Measurements from ENCODE around the gene CACNA2D1. TPM values are rescaled to one million over a fixed set of nuclear protein-coding genes. Genes with fewer than 3 reads are reported as not detected.
"Not testable (repeated sequence)": the region's sequence is repeated elsewhere in the genome, so short reads cannot be mapped to it uniquely, and the experiment has no call there.

CACNA2D1 gene
- total RNA-seq, 1 experiment from 2014 or later: not detected

GRCh38 chr7:82443036-82443546 is 486 bp downstream of the CACNA2D1 start:
- H3K4me1 ChIP-seq (ENCODE audit: low read length): no peaks in the 10 kb centered on the region
- no peaks in the 10 kb centered on the region for H3K9me2 ChIP-seq (replicated peaks; ENCODE audit: insufficient read depth, low read length)
- H4K20me1 ChIP-seq (ENCODE audit: insufficient read depth, low read depth, low read length): no peaks in the 10 kb centered on the region
- no peak overlapping the region for H3K9ac ChIP-seq (ENCODE audit: low read length)
- H3K79me2 ChIP-seq (ENCODE audit: low read length): no peaks in the 10 kb centered on the region
- H3K4me3 ChIP-seq (ENCODE audit: low read length): no peak overlapping the region
- H2AFZ ChIP-seq (ENCODE audit: low read length): no peak overlapping the region
- no peak for DNase-seq
- H3K27me3 ChIP-seq (ENCODE audit: low read length): no peaks in the 10 kb centered on the region
- no peak overlapping the region for H3K4me2 ChIP-seq (ENCODE audit: low read depth, low read length, poor library complexity, severe bottlenecking)
- no peak overlapping the region for H3K27ac ChIP-seq (ENCODE audit: low read length)
- H3K36me3 ChIP-seq (ENCODE audit: insufficient read depth, low read length): no peaks in the 10 kb centered on the region
- H3K9me3 ChIP-seq (ENCODE audit: low read length): peaks cover 6% of the 10 kb centered on the region

GRCh38 chr7:82442492-82443035 is 1.0 kb downstream of the CACNA2D1 start:
- no peaks in the 10 kb centered on the region for H3K4me1 ChIP-seq (ENCODE audit: low read length)
- H3K9ac ChIP-seq (ENCODE audit: low read length): no peak overlapping the region
- no peak overlapping the region for H3K4me2 ChIP-seq (ENCODE audit: low read depth, low read length, poor library complexity, severe bottlenecking)

GRCh38 chr7:82441669-82442478 is 1.7 kb downstream of the CACNA2D1 start:
- Histone ChIP-seq H3K9ac (ENCODE audit: low read length) (no peak overlapping the region), H3K4me2 (ENCODE audit: low read depth, low read length, poor library complexity, severe bottlenecking) (no peak overlapping the region)

More at GRCh38 chr7:82442492-82443035, 1.0 kb downstream of the CACNA2D1 start:
- no peaks in the 10 kb centered on the region for H4K20me1 ChIP-seq (ENCODE audit: insufficient read depth, low read depth, low read length)
- peaks cover 6% of the 10 kb centered on the region for H3K9me3 ChIP-seq (ENCODE audit: low read length)
- H3K4me3 ChIP-seq (ENCODE audit: low read length): no peak overlapping the region
- H3K79me2 ChIP-seq (ENCODE audit: low read length): no peaks in the 10 kb centered on the region
- no peaks in the 10 kb centered on the region for H3K9me2 ChIP-seq (replicated peaks; ENCODE audit: insufficient read depth, low read length)
- DNase-seq: no peak
- H3K27me3 ChIP-seq (ENCODE audit: low read length): no peaks in the 10 kb centered on the region
- H3K27ac ChIP-seq (ENCODE audit: low read length): no peak overlapping the region
- no peak overlapping the region for H2AFZ ChIP-seq (ENCODE audit: low read length)
- no peaks in the 10 kb centered on the region for H3K36me3 ChIP-seq (ENCODE audit: insufficient read depth, low read length)

GRCh38 chr7:82438521-82438920 is 5.1 kb downstream of the CACNA2D1 start:
- Histone ChIP-seq H4K20me1 (ENCODE audit: insufficient read depth, low read depth, low read length) (no peaks in the 10 kb centered on the region), H3K9me3 (ENCODE audit: low read length) (peaks cover 3% of the 10 kb centered on the region), H3K9ac (ENCODE audit: low read length) (no peak overlapping the region), H3K36me3 (ENCODE audit: insufficient read depth, low read length) (no peaks in the 10 kb centered on the region), H3K27ac (ENCODE audit: low read length) (no peak overlapping the region), H3K79me2 (ENCODE audit: low read length) (no peaks in the 10 kb centered on the region), H3K4me1 (ENCODE audit: low read length) (no peaks in the 10 kb centered on the region), H3K27me3 (ENCODE audit: low read length) (no peaks in the 10 kb centered on the region), H3K4me3 (ENCODE audit: low read length) (no peak overlapping the region), H3K9me2 (replicated peaks; ENCODE audit: insufficient read depth, low read length) (no peaks in the 10 kb centered on the region), H3K4me2 (ENCODE audit: low read depth, low read length, poor library complexity, severe bottlenecking) (no peak overlapping the region), H2AFZ (ENCODE audit: low read length) (no peak overlapping the region)
- no peak for DNase-seq

More at GRCh38 chr7:82441669-82442478, 1.7 kb downstream of the CACNA2D1 start:
- no peak for DNase-seq
- Histone ChIP-seq H3K9me3 (ENCODE audit: low read length) (peaks cover 3% of the 10 kb centered on the region), H3K79me2 (ENCODE audit: low read length) (no peaks in the 10 kb centered on the region), H4K20me1 (ENCODE audit: insufficient read depth, low read depth, low read length) (no peaks in the 10 kb centered on the region), H3K27me3 (ENCODE audit: low read length) (no peaks in the 10 kb centered on the region), H3K4me3 (ENCODE audit: low read length) (no peak overlapping the region), H3K4me1 (ENCODE audit: low read length) (no peaks in the 10 kb centered on the region), H3K36me3 (ENCODE audit: insufficient read depth, low read length) (no peaks in the 10 kb centered on the region), H3K27ac (ENCODE audit: low read length) (no peak overlapping the region), H3K9me2 (replicated peaks; ENCODE audit: insufficient read depth, low read length) (no peaks in the 10 kb centered on the region), H2AFZ (ENCODE audit: low read length) (no peak overlapping the region)

GRCh38 chr7:82435769-82436168 is 7.8 kb downstream of the CACNA2D1 start:
- DNase-seq: no peak
- no peaks in the 10 kb centered on the region for H3K9me2 ChIP-seq (replicated peaks; ENCODE audit: insufficient read depth, low read length)
- H3K4me2 ChIP-seq (ENCODE audit: low read depth, low read length, poor library complexity, severe bottlenecking): no peak overlapping the region
- no peaks in the 10 kb centered on the region for H3K27me3 ChIP-seq (ENCODE audit: low read length)
- no peak overlapping the region for H3K27ac ChIP-seq (ENCODE audit: low read length)
- H3K4me1 ChIP-seq (ENCODE audit: low read length): no peaks in the 10 kb centered on the region
- H3K4me3 ChIP-seq (ENCODE audit: low read length): no peak overlapping the region
- no peaks in the 10 kb centered on the region for H3K36me3 ChIP-seq (ENCODE audit: insufficient read depth, low read length)
- H3K79me2 ChIP-seq (ENCODE audit: low read length): no peaks in the 10 kb centered on the region
- H3K9ac ChIP-seq (ENCODE audit: low read length): no peak overlapping the region
- no peaks in the 10 kb centered on the region for H4K20me1 ChIP-seq (ENCODE audit: insufficient read depth, low read depth, low read length)
- H2AFZ ChIP-seq (ENCODE audit: low read length): no peak overlapping the region
- peaks cover 4% of the 10 kb centered on the region for H3K9me3 ChIP-seq (ENCODE audit: low read length)

- Histone ChIP-seq H3K36me3 (ENCODE audit: insufficient read depth, low read length) (no peaks in the 10 kb centered on the region), H4K20me1 (ENCODE audit: insufficient read depth, low read depth, low read length) (no peaks in the 10 kb centered on the region)
- no peak for DNase-seq
Measured at GRCh38 chr7:82434275-82435022, 9.1 kb downstream of the CACNA2D1 start.

GRCh38 chr7:82433507-82433906 is 10.1 kb downstream of the CACNA2D1 start:
- Histone ChIP-seq H4K20me1 (ENCODE audit: insufficient read depth, low read depth, low read length) (no peaks in the 10 kb centered on the region), H3K4me2 (ENCODE audit: low read depth, low read length, poor library complexity, severe bottlenecking) (no peak overlapping the region), H3K9me3 (ENCODE audit: low read length) (peaks cover 6% of the 10 kb centered on the region), H3K9me2 (replicated peaks; ENCODE audit: insufficient read depth, low read length) (no peaks in the 10 kb centered on the region), H3K27me3 (ENCODE audit: low read length) (no peaks in the 10 kb centered on the region), H3K9ac (ENCODE audit: low read length) (no peak overlapping the region), H2AFZ (ENCODE audit: low read length) (no peak overlapping the region), H3K4me1 (ENCODE audit: low read length) (no peaks in the 10 kb centered on the region), H3K36me3 (ENCODE audit: insufficient read depth, low read length) (no peaks in the 10 kb centered on the region), H3K27ac (ENCODE audit: low read length) (no peak overlapping the region), H3K79me2 (ENCODE audit: low read length) (no peaks in the 10 kb centered on the region), H3K4me3 (ENCODE audit: low read length) (no peak overlapping the region)
- DNase-seq: no peak

More at GRCh38 chr7:82434275-82435022, 9.1 kb downstream of the CACNA2D1 start:
- no peaks in the 10 kb centered on the region for H3K9me2 ChIP-seq (replicated peaks; ENCODE audit: insufficient read depth, low read length)
- H3K9ac ChIP-seq (ENCODE audit: low read length): no peak overlapping the region
- no peaks in the 10 kb centered on the region for H3K27me3 ChIP-seq (ENCODE audit: low read length)
- no peak overlapping the region for H3K4me2 ChIP-seq (ENCODE audit: low read depth, low read length, poor library complexity, severe bottlenecking)
- H2AFZ ChIP-seq (ENCODE audit: low read length): no peak overlapping the region
- H3K4me3 ChIP-seq (ENCODE audit: low read length): no peak overlapping the region
- no peaks in the 10 kb centered on the region for H3K79me2 ChIP-seq (ENCODE audit: low read length)
- H3K4me1 ChIP-seq (ENCODE audit: low read length): no peaks in the 10 kb centered on the region
- H3K9me3 ChIP-seq (ENCODE audit: low read length): peaks cover 4% of the 10 kb centered on the region
- H3K27ac ChIP-seq (ENCODE audit: low read length): no peak overlapping the region

GRCh38 chr7:82432743-82433142 is 10.8 kb downstream of the CACNA2D1 start:
- H3K4me1 ChIP-seq (ENCODE audit: low read length); H3K27ac ChIP-seq (ENCODE audit: low read length); H3K4me3 ChIP-seq (ENCODE audit: low read length); DNase-seq; H3K9ac ChIP-seq (ENCODE audit: low read length); H3K27me3 ChIP-seq (ENCODE audit: low read length); H3K9me2 ChIP-seq (replicated peaks; ENCODE audit: insufficient read depth, low read length); H2AFZ ChIP-seq (ENCODE audit: low read length); H3K4me2 ChIP-seq (ENCODE audit: low read depth, low read length, poor library complexity, severe bottlenecking); H3K36me3 ChIP-seq (ENCODE audit: insufficient read depth, low read length); H4K20me1 ChIP-seq (ENCODE audit: insufficient read depth, low read depth, low read length); H3K79me2 ChIP-seq (ENCODE audit: low read length); H3K9me3 ChIP-seq (ENCODE audit: low read length): not testable (repeated sequence)

Data from Karpas-422 (cell line).